T-cell (primary cell): Measurements from ENCODE around the gene PHLDB1. TPM values are rescaled to one million over a fixed set of nuclear protein-coding genes. Genes with fewer than 3 reads are reported as not detected.

ENCODE experiments used
- ATAC-seq, 4 experiments: fragments of 200-7000 bp in 3 of 4; fragments of 150-1000 bp in 1 of 4; cut with Tn5 transposase; replicated peaks in 1 of 4; 1 replicate in 3 of 4; 2 replicates in 1 of 4; pipeline ENCODE4 v1.10.0; 2021; ENCODE audit warnings: moderate library complexity in 3 of 4, mild to moderate bottlenecking in 2 of 4, moderate number of reproducible peaks in 1 of 4
- CTCF ChIA-PET, 2 donors: fragments of 300-600 bp; sonication (Branson Sonifier 250); formaldehyde crosslinking; loops; one replicate each; lab custom pipeline; 2022; ENCODE audit warnings: antibody characterized with exemption in 2 of 2; lab: Charles Lee
- POLR2A ChIA-PET, 2 donors: fragments of 300-600 bp; sonication (Branson Sonifier 250); formaldehyde crosslinking; loops; one replicate each; lab custom pipeline; 2022; ENCODE audit warnings: antibody characterized with exemption in 2 of 2; lab: Charles Lee
- DNase-seq, 35 experiments: peaks; one replicate each; pipeline versions ENCODE4 v3.0.0 to v3.0.0-alpha.2; 2013 to 2023
- H3K27ac ChIP-seq: one replicate; pipeline ENCODE4 v1.5.1; 2013; ENCODE audit warnings: low read length
- H3K27me3 ChIP-seq, 2 experiments: replicated peaks in 1 of 2; 1 replicate in 1 of 2; 2 replicates in 1 of 2; pipeline versions ENCODE4 v1.6.1 to v1.7.0; 2013; ENCODE audit warnings: low read length in 1 of 2, mixed read lengths in 1 of 2; ENCODE audit not compliant: control insufficient read depth in 2 of 2, insufficient read depth in 2 of 2; ENCODE audit errors: extremely low read depth in 1 of 2
- H3K36me3 ChIP-seq, 2 donors: 1 replicate in 1 of 2; 2 replicates in 1 of 2; pipeline versions ENCODE4 v1.6.1 to v1.7.0; 2013; ENCODE audit warnings: low read length in 1 of 2; ENCODE audit not compliant: control insufficient read depth in 2 of 2, insufficient read depth in 1 of 2; ENCODE audit errors: extremely low read depth in 1 of 2
- H3K4me1 ChIP-seq, 2 experiments: 1 replicate in 1 of 2; 2 replicates in 1 of 2; pipeline versions ENCODE4 v1.6.1 to v1.7.0; 2013; ENCODE audit warnings: low read length in 2 of 2, mixed read lengths in 1 of 2; ENCODE audit not compliant: insufficient read depth in 2 of 2, control insufficient read depth in 1 of 2; ENCODE audit errors: extremely low read depth in 1 of 2
- H3K4me3 ChIP-seq, 2 donors: 1 replicate in 1 of 2; 2 replicates in 1 of 2; pipeline versions ENCODE4 v1.5.1 to v1.7.0; 2013; ENCODE audit warnings: mild to moderate bottlenecking in 2 of 2, low read length in 1 of 2, moderate library complexity in 1 of 2; ENCODE audit not compliant: control insufficient read depth in 1 of 2; ENCODE audit errors: extremely low read depth in 1 of 2
- H3K9me3 ChIP-seq: 2 replicates; pipeline ENCODE4 v1.7.0; 2013
- H3K27ac Mint-ChIP-seq, 2 donors: one replicate each; pipeline ENCODE4 v1.8.0; 2020 to 2021; ENCODE audit warnings: mild to moderate bottlenecking in 2 of 2, mixed read lengths in 2 of 2
- H3K27me3 Mint-ChIP-seq, 2 donors: one replicate each; pipeline ENCODE4 v1.8.0; 2021 to 2022; ENCODE audit warnings: mixed read lengths in 2 of 2
- H3K36me3 Mint-ChIP-seq: one replicate; pipeline ENCODE4 v1.8.0; 2021; ENCODE audit warnings: mixed read lengths
- H3K4me1 Mint-ChIP-seq, 3 donors: one replicate each; pipeline ENCODE4 v1.8.0; 2020 to 2022; ENCODE audit warnings: mixed read lengths in 3 of 3, mild to moderate bottlenecking in 1 of 3
- H3K4me3 Mint-ChIP-seq, 3 donors: one replicate each; pipeline ENCODE4 v1.8.0; 2020 to 2022; ENCODE audit warnings: mild to moderate bottlenecking in 3 of 3, mixed read lengths in 3 of 3, moderate library complexity in 3 of 3
- H3K9me3 Mint-ChIP-seq, 3 donors: one replicate each; pipeline ENCODE4 v1.8.0; 2020 to 2022; ENCODE audit warnings: mixed read lengths in 3 of 3
- WGBS: methylation state at CpG from one replicate; pipeline ENCODE4 v1.1.5; 2013; ENCODE audit warnings: missing lambda C conversion rate; ENCODE audit not compliant: insufficient coverage; 5-methylcytosine and 5-hydroxymethylcytosine counted together
- total RNA-seq, 35 experiments: library from RNA in 6 of 35; stranded (reverse) in 6 of 35; fragments of 120-200 nt in 1 of 35; gene quantifications; one replicate each; pipeline versions ENCODE4 v1.2.1 to v1.2.4 and lab custom pipeline; 2013 to 2026

Gene PHLDB1
- total RNA-seq, 5 donors from 2014 or later (not counting 1 experiment from before 2014, with no cell fraction given): 1.8 to 7.8 (median 4.0) TPM

DNA sequence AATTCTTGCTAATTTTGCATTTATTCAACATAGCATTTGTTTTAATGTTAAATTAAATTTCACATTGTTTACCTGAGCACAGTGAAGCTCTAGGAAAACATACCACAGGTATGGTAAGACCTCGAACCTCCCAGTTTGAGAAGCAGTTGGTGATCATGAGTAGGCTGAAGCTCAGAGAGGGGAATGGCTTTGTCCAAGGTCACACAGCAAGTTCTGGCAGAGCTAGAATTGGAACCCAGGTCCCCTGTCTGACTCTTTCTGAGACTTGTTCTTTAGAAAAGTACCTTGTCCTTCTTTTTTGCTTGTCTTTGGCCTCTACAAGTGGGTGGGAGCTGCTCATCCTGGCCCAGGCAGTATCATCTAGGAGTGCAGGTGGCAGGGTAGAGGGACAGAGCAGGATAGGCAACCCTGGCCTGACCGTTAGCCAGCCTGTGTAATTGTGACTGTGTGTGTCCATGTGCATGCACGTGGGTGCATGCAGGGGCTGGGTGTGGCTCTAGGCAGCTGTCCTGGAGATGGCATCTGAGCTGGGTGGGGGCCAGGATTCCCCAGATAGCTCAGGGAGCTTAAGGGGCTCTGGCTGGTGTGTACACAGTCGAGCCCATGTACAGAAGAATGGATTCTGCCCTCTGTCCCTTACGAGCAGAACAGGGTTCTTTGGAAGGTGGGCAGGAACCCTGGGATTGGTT is 21.6 kb downstream of the PHLDB1 start:
- Histone ChIP-seq H3K4me1 (no peaks in the 10 kb centered on the region), H3K4me3 (no peak overlapping the region), H3K9me3 (no peaks in the 10 kb centered on the region), H3K27ac (no peak overlapping the region), H3K36me3 (no peaks in the 10 kb centered on the region), H3K27me3 (peaks cover 0 to 9% of the 10 kb centered on the region in 2 experiments)
- DNase-seq (no peak), ATAC-seq (no peak)
- H3K27me3 Mint-ChIP-seq: peaks cover 0 to 1% of the 10 kb centered on the region in 2 donors
- H3K4me3 Mint-ChIP-seq: no peak overlapping the region
- no peaks in the 10 kb centered on the region for H3K4me1 Mint-ChIP-seq
- CTCF ChIA-PET: no interaction called here
- no peaks in the 10 kb centered on the region for H3K36me3 Mint-ChIP-seq
- POLR2A ChIA-PET: no interaction called here
- no peak overlapping the region for H3K27ac Mint-ChIP-seq
- H3K9me3 Mint-ChIP-seq: no peaks in the 10 kb centered on the region
- 39% methylated on average over 4 of the region's 5 CpGs for WGBS

DNA sequence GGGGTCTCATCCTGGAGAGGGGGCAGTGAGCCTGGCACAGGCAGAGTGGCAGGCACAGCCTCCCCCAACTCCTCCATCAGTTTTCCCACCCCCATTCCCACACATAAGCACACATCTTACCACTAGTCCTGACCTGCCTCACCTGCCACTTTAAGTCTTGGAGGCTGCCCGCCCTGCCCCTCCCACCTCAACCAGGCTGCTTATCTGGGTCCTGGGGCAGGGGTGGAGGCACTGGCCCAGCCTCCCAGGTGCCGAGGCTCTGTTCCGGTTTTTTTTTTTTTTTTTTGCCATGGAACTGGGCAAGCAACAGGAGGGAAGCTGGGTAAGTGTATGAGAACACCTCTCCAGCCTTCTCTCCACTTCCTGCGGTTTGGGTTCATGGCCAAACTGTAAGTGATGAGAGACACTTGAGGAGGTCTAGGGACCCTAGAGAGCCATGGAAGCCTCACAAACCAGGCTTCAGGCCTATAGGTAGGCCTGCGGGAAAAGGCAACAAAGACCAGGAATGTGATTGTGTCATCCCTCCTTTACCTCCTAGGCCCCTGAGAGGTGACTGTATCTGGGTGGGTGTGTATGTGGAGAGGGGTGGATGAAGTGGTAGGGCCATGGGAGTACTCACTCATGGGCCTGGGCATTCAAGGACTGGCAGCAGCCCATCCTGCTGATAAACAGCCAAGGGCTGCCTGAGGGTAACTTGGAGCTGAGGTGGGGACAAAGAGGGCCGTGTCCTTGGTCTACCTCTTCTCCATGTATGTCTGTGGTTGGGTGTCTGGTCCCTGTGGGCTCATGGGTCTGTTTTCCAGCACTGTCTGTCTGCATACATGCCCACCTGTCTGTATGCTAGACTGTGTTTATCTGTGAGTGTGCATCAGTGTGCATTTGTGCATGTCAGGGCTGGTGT is 22.6 kb downstream of the PHLDB1 start:
- ChIA-PET POLR2A (no interaction called here), CTCF (no interaction called here)
- DNase-seq (no peak), ATAC-seq (no peak)
- Mint-ChIP-seq H3K36me3 (no peaks in the 10 kb centered on the region), H3K4me3 (no peak overlapping the region), H3K27me3 (peaks cover 0 to 1% of the 10 kb centered on the region in 2 donors), H3K4me1 (peaks cover 0 to 4% (median 0%) of the 10 kb centered on the region in 3 donors), H3K9me3 (no peaks in the 10 kb centered on the region), H3K27ac (no peak overlapping the region)
- Histone ChIP-seq H3K4me3 (no peak overlapping the region), H3K27ac (no peak overlapping the region), H3K4me1 (peaks cover 0 to 3% of the 10 kb centered on the region in 2 experiments), H3K36me3 (no peaks in the 10 kb centered on the region), H3K9me3 (no peaks in the 10 kb centered on the region), H3K27me3 (peaks cover 0 to 19% of the 10 kb centered on the region in 2 experiments)
- WGBS: 45% methylated on average over 2 of the region's 6 CpGs

DNA sequence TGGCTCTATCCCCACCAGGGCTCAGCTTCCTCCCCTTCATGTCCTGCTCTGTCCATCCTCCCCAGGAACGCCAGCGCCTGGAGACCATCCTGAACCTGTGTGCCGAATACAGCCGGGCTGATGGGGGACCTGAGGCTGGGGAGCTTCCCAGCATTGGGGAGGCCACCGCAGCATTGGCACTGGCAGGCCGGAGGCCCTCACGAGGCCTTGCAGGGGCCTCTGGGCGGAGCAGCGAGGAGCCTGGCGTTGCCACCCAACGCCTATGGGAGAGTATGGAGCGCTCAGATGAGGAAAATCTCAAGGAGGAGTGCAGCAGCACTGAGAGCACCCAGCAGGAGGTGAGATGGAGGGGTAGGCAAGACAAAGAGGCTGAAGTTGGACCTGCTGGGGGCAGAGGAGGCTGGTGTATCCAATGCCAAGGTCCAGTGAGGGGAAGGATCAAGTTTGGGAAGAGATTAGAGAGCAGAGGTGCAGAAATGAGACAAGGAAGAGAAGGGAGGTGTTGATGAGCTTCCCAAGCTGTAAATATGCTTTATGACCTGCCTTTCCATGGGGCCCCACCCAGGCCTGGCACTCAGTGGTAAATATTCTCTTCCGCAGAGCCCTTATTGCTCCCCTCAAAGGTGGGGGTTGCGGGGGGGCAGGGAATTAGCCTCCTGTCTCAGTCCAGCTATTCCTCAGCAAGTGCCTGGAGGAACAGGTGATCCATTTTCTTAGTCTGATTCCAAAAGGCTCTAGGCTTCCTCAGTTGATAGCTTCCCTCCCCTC is 23.9 kb downstream of the PHLDB1 start:
- Histone ChIP-seq H3K27me3 (peaks cover 0 to 23% of the 10 kb centered on the region in 2 experiments), H3K36me3 (no peaks in the 10 kb centered on the region), H3K27ac (no peak overlapping the region), H3K9me3 (no peaks in the 10 kb centered on the region), H3K4me3 (no peak overlapping the region), H3K4me1 (peaks cover 0 to 4% of the 10 kb centered on the region in 2 experiments)
- ChIA-PET POLR2A (no interaction called here), CTCF (interaction anchor here in 1 of 2 donors (0.7 kb wide), 1 partner anchor 75 kb away, joined by 3 read pairs; no protein-coding TSS in a partner anchor)
- no peak for DNase-seq
- no peaks in the 10 kb centered on the region for H3K36me3 Mint-ChIP-seq
- H3K27ac Mint-ChIP-seq: no peak overlapping the region
- H3K4me1 Mint-ChIP-seq: peaks cover 0 to 4% (median 0%) of the 10 kb centered on the region in 3 donors
- H3K4me3 Mint-ChIP-seq: no peak overlapping the region
- 93% methylated on average over 12 of the region's 14 CpGs for WGBS
- no peaks in the 10 kb centered on the region for H3K9me3 Mint-ChIP-seq
- H3K27me3 Mint-ChIP-seq: peaks cover 1 to 3% of the 10 kb centered on the region in 2 donors
- no peak for ATAC-seq

DNA sequence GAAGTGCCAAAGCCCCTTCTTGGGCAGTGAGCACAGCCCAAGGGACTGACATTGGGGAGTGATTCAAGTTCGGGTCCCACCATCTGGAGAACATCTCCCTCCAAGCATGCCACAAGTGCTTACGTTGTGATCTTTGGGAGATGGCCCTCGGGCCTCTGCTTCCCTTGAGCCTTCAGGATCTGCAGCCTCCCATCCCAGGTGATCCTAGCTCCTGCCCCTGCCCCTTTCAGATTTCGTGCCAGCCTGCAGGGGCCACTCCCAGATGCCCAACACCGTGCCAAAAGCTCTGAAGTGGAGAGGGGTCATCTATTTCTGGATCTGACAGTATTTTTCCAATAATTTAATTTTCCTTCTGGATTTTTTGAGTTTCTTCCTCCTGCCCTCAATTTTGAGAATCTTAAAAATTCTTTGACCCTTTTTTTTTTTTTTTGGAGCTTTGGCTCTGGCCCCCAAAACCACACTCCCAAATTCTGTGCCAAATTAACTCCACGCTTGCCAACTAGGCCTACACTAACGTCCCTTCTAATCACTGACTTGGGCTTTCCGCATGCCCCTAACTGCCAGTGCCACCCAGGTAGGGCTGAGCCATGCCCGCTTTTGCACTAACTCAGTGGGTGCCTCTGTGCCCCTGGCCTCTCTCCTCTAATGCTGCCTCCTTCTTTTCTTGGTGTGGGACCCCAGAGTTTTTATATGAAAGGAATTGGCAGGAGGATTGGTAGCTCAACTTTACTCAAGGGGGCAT is 25.3 kb downstream of the PHLDB1 start:
- no peak overlapping the region for H3K27ac ChIP-seq
- H3K4me3 ChIP-seq: no peak overlapping the region
- DNase-seq (no peak), ATAC-seq (no peak)
- no peaks in the 10 kb centered on the region for H3K9me3 Mint-ChIP-seq
- no peaks in the 10 kb centered on the region for H3K36me3 Mint-ChIP-seq
- peaks cover 1 to 3% of the 10 kb centered on the region in 2 donors for H3K27me3 Mint-ChIP-seq
- no peak overlapping the region for H3K27ac Mint-ChIP-seq
- H3K9me3 ChIP-seq: no peaks in the 10 kb centered on the region
- peaks cover 0 to 23% of the 10 kb centered on the region in 2 experiments for H3K27me3 ChIP-seq
- WGBS: 91% methylated on average over 4 of the region's 9 CpGs
- H3K36me3 ChIP-seq: no peaks in the 10 kb centered on the region
- peaks cover 0 to 4% of the 10 kb centered on the region in 2 experiments for H3K4me1 ChIP-seq
- no peak overlapping the region for H3K4me3 Mint-ChIP-seq
- CTCF ChIA-PET: interaction anchor here in 1 of 2 donors (0.6 kb wide), 1 partner anchor 321 kb away, joined by 4 read pairs; no protein-coding TSS in a partner anchor
- H3K4me1 Mint-ChIP-seq: peaks cover 0 to 4% (median 0%) of the 10 kb centered on the region in 3 donors
- POLR2A ChIA-PET: no interaction called here

DNA sequence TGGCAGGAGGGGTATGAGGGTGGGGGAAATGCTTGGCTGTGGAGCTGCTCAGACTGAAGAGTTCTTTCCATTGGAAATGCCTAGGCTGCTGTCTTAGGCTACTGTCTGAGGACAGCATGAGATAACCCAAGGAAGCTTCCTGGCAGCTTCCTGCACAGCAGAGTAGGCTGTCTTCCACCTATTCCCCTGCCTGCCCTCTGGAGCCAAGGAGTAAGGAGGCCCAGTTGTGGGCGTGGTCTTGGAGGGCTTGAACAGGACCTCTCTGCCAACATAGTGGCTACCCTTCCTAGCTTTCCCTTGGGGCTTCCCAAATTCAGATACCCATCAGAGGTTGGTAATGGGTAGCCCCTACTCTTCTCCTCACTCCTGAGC is 25.9 kb downstream of the PHLDB1 start:
- peaks cover 0 to 4% (median 0%) of the 10 kb centered on the region in 3 donors for H3K4me1 Mint-ChIP-seq
- ATAC-seq (no peak), DNase-seq (no peak)
- Histone ChIP-seq H3K9me3 (no peaks in the 10 kb centered on the region), H3K27ac (no peak overlapping the region), H3K4me1 (peaks cover 0 to 4% of the 10 kb centered on the region in 2 experiments), H3K36me3 (no peaks in the 10 kb centered on the region), H3K27me3 (peaks cover 0 to 23% of the 10 kb centered on the region in 2 experiments), H3K4me3 (no peak overlapping the region)
- no CpG with 5 or more reads among the region's 1 CpG for WGBS
- CTCF ChIA-PET: interaction anchor here in 1 of 2 donors (0.6 kb wide), 1 partner anchor 321 kb away, joined by 4 read pairs; no protein-coding TSS in a partner anchor
- POLR2A ChIA-PET: no interaction called here
- H3K27ac Mint-ChIP-seq: no peak overlapping the region
- H3K36me3 Mint-ChIP-seq: no peaks in the 10 kb centered on the region
- no peaks in the 10 kb centered on the region for H3K9me3 Mint-ChIP-seq
- no peak overlapping the region for H3K4me3 Mint-ChIP-seq
- H3K27me3 Mint-ChIP-seq: peaks cover under 1 to 3% of the 10 kb centered on the region in 2 donors
